Activated CD4-positive, alpha-beta T cell treated with anti-CD3 and anti-CD28 coated beads, Interleukin-2, amount 50 U/mL, for 48 hours (primary cell): ENCODE data around the gene IGBP1.
"Not testable (repeated sequence)": the region's sequence is repeated elsewhere in the genome, so short reads cannot be mapped to it uniquely, and the experiment has no call there.

Experiments
- DNase-seq, 2 experiments: peaks; one replicate each; pipeline ENCODE4 v3.0.0-alpha.2; 2020

IGBP1 gene

DNA sequence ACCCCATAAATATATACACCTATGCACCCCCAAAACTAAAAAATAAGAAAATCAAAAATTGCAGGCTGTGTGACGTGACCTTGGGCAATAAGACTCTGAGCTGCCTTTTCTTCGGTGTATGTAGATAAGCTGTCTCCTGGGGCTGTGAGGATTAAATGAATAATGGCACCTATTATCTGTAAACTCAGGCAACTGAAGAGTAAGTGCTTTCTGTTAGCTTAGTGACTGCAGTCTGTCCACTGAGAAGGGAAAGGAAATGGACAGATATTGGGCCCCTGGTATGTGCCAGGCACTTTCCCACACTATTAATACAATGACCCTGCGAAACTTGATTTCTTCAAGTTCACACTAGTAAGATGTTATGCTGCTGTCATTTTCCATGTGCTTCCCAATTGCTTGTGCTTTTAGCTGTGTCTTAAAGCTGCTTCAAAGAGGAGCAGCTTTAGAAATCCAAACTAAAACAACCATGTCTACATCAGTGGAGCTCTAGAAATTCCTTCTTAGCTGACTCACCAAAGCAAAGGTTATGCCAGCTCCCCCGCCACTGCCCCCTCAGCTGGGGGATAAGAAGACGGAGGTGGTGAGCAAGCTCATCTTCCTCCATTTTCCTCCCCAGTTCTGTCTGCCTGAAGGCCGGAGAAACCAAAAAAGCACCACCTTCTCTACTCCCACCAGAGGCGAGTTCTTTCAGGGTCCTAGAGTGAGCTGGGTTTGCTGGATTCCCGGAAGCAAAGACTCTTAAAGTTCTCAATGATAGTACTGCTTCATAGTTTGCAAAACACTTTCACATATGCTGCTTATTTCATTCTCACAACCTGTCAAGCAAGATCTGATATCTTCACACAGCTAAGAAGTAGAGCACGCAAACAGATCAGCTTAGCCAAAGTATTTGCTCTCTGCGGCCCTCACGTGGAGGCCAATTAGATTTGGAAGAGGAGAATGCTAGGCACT, 35.3 kb downstream of the IGBP1 start:
- no peak for DNase-seq

DNA sequence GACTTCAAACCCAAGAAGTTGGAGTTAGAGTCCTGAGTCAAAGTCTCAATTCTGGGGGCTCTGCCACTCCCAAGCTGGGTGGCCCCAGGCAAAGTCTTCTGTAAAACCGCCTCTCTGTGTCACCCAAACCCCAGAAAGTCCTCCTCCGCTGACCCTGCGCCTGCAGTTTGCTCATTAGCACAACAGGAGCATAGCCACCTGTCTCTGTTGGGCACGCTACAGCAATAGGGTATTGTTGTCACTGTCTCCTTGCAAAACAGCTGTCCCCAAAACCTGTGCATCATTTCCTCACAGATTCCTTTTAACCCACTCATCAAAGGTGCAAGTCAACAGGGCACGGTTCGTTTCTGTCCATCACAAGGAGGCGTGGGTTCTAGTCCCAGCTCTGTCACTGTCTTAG, 36.0 kb downstream of the IGBP1 start:
- no peak for DNase-seq

DNA sequence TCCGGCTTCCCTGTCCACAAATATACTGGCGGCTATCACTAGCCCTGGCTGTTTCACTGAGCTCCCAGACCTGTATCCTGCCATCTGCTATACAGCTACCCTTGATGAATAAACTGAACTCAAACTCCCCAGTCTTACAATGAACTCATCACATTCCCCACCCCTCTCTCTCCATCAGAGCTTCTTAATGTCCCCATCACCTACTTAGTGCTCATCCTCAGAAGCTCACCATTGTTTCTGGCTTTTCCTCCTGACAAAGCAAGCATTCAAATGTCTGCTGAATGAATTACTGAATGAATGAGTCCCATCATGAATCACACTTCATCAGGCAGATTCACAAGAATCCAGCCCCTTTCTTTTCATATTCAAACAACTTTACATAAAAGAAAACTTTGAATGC, 38.4 kb downstream of the IGBP1 start:
- DNase-seq: no peak

DNA sequence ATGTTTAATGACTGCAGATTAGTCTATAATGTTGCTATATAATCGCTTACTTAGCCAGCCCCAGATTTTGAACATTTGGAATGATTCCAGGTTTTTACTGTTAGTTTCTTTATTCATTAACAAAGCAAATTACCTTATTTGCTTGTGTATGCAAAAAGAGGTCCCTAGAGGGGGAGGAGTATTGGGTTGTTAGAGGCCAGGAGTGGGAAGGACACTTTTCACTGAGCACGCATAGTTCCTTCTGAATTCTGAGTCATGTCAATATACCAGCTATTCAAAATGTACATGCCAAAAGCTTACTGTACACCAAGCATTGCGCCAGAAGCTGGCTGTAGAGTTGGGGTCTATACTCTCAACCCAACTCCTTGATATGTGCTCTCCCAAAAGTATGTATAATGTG, 39.0 kb downstream of the IGBP1 start:
- no peak for DNase-seq

DNA sequence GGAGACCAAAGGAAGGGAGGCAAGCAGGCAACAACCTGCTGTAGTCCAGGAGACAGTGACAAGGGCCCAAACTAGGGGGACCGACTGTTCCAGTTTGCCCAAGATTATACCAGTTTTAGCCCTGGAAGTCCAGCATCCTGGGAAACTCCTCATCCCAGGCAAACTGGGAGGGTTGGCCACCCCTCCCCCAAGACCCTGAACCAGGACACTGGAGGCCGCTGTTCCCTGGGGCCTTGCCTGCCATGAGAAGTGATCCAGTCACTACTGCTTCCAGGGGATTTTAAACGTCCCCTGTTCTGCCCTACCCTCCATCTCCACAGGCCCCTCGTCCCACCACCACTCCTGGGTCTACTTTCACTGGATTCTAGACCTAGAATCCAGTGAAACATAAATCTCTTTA, 39.7 kb downstream of the IGBP1 start:
- DNase-seq: no peak

DNA sequence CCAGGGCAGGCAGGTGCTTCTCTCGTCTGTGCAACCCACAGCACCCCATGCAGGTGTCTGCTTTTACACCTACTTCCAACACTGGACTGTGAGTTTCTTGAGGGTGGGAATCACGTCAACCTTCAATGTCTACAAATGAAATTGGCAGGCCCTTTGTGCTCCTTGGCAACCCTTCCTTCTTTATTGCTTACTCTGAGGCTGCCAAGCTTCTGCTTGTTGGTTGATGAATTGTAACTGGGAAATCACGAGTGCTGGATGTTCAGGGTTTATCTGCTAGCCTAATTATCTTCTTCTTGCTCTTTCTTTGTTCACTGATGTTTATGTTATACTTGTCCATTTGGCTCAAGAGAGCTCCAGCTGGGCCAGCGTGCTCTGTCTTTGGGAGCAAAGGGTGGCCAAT, 41.5 kb downstream of the IGBP1 start:
- no peak for DNase-seq

DNA sequence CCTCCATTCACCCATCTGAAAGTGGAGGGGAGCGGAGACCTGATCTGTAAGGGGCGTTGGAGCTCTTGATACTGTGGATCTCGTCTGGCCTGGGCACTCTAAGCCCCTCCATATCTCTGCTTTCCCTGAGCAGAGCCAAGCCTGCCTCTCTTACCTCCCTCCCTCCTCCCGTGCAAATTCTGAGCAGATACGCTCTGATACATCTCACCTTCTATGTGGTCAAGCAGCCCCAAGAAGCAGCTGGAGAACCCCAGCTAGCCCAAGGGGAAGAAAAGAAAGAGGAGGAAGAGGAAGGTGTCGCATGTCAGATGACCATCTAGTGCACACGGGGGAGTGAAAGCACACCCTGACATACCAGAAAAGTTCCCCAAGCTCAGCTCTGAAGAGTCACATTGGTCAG, 42.1 kb downstream of the IGBP1 start:
- no peak for DNase-seq

DNA sequence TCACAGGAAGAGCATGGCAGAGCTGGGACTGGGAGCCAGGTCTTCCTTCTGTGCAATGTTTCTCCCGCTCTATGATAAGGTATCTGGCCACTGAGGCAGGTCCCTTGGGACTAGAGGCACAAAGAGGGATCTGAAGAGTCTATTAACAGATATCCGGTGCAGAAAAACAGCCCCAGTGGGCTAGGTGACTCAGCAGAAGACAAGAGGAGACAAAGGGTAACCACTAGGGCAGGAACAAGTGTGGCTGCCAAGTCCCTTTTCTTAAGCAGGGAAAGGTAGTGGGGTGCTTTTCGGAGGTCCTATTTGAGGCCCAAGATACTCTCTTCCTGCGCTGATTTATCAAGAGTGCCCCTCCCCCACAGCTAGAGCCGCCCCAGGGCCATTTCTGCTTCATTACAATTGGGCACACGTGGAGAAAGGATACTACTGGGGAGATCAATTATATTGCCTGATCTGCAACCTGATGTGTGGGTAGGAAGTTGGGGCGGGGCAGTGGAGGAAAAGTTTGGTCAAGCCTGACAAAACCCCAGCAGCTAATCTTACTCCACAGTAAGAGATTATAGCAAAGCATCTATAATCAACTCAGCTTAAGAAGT, 43.8 kb downstream of the IGBP1 start, which contains the start of gene DGAT2L6:
Gene DGAT2L6, plus strand, starts transcription at position 546 of the 596 bp plus-strand sequence. CDS start 100 bp downstream, outside the sequence.
- DNase-seq: no peak

DNA sequence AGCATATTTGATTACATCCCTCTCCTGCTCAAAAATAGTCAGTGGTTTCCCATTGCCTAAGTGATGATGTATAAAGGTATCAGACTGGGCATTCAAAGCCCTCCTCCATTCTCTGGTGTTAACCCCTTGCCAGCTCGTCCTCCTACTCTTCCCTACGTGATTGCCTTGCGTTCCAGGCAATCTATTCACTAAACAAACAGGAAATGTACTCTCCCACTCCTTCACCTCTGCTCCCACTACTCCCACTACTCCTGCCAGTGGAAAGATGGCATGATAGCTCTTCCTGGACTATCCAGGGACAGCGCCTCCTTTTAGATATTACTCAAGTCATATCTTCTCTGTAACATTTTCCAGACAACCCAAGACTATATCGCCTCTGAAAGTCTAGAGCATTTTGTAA, 49.8 kb downstream of the IGBP1 start:
- DNase-seq: no peak

DNA sequence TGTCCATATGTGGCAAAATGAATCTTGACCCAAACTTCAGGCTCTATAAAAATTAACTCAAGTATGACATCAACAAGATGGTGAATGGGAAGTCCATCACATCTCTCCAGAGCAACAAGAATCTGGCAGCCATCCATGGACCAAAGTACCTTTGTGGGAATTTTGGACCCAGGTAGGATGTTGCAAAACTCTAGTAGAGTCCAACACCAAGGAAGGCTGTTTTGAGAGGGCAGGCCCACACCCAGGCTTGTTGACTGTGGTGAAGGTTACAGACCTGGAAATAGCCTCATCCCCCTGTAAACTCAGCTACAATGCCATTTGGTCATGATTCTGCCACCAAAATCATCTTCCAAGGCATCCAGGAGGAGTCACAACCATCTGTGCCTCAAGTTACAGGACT, 57.0 kb downstream of the IGBP1 start:
- DNase-seq: no peak

DNA sequence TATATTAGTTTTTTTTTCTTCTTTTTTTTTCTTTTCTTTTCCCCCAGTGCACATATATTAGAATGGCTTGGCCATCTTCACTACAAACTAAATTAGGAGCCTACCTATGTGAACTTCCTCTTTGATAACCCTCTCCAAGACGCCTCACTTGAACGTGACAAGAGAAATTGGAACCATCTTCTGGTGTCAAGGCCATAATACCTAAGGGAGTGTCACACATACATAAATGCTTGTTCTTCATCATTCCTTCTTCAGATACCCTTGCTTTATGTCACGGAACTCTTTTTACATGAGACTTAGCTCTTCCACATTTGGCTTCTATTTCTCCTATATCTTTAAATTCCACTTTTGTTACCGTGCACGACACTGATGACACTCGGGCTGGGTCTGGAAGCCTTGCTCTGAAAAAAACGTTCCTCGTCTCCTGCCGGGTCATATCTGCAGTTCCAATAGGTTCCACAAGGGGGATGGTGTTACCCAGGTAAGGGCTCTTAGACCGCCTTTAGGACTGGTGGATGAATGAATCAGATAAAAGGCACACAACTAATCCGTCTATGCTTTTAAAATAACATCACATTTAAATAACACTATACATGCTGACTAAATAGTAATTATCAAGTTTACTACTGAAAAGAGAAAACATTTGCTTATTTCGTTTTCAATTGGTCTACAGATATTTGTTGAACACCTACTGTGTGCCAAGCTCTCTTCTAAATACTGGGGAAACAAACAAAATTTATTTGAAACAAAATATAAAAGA, 63.9 kb downstream of the IGBP1 start:
- DNase-seq: peak; percentile 59 to 71

DNA sequence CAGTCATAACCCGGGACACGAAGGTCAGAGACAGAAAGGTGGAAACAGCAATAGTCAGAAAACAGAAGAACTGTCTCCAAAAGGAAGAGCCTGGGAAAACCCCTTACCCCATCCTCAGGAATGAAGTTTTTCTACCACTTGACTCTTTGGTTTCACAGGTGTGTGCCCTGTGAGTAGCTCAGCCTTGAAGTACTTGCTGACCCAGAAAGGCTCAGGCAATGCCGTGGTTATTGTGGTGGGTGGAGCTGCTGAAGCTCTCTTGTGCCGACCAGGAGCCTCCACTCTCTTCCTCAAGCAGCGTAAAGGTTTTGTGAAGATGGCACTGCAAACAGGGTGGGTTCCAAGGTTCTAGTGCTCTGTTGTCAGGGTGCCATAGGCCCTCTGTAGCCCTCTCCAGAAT, 68.5 kb downstream of the IGBP1 start:
- DNase-seq: no peak

DNA sequence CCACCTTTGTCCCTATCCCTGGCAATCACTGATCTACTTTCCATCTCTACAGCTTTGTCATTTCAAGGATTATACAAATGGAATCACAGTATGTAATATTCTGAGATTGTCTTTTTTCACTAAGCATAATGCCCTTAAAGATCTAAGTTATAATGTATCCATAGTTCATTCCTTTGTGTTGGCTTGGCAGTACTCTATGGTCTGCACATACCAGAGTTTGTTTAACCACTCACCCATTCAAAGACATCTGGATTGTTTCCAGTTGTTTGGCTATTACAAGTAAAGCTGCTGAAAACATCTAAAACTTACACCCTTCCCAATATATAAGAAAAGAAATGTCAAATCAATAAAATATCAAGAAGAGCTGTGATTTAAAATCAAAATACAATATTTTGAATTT, 75.2 kb downstream of the IGBP1 start:
- no peak for DNase-seq

DNA sequence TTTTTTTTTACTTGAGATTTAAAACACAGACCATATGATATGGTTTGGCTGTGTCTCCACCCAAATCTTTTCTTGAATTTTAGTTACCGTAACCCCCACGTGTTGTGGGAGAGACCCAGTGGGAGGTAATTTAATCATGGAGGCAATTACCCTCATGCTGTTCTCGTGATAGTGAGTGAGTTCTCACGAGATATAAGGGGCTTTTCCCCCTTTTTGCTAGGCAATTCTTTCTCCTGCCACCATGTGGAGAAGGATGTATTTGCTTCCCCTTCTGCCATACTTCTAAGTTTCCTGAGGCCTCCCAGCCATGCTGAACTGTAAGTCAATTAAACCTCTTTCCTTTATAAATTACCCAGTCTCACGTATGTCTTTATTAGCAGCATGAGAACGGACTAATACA, 76.3 kb downstream of the IGBP1 start:
- DNase-seq: not testable (repeated sequence)
